C4-2B (cell line): ENCODE measurements around the gene JPT1.

ENCODE experiments used
- CTCF ChIP-seq: fragments of 450-650 bp; conservative IDR thresholded peaks from 2 replicates; pipeline ENCODE4 v1.5.1; 2017; ENCODE audit warnings: mild to moderate bottlenecking
- ZFX ChIP-seq: fragments of 450-650 bp; IDR thresholded peaks from 2 replicates; pipeline ENCODE4 v1.6.1; 2017

GRCh38 chr17:75130632-75131277 lies 23.6 kb downstream of the JPT1 start:
- TF ChIP-seq CTCF (no peak), ZFX (no peak)
